H1 (cell line): ENCODE results near the gene ZNF24. TPM values are rescaled to one million over a fixed set of nuclear protein-coding genes. Genes with fewer than 3 reads are reported as not detected.

Source experiments
- CTCF ChIA-PET: fragments of 300-600 bp; sonication (Branson Sonifier 250); formaldehyde crosslinking; loops from one replicate; lab custom pipeline; 2021; ENCODE audit not compliant: partially characterized antibody; lab: Charles Lee
- POLR2A ChIA-PET: fragments of 300-600 bp; sonication (Branson Sonifier 250); formaldehyde crosslinking; loops from one replicate; lab custom pipeline; 2021; ENCODE audit warnings: inconsistent platforms; ENCODE audit not compliant: partially characterized antibody; lab: Charles Lee
- DNase-seq, 2 experiments: peaks; one replicate each; pipeline versions ENCODE4 v3.0.0 to v3.0.0-alpha.2; 2010 to 2022; ENCODE audit warnings: low spot score in 2 of 2, low read depth in 1 of 2, mixed read lengths in 1 of 2
- FAIRE-seq: peaks from 2 replicates; lab custom pipeline; 2011; peaks lifted over from hg19 to GRCh38; lab: Jason Lieb, UNC
- H2AFZ ChIP-seq: 2 replicates; pipeline ENCODE4 v1.8.1; 2012; ENCODE audit warnings: low read length, inconsistent platforms
- H2AK5ac ChIP-seq: 2 replicates; pipeline ENCODE4 v1.6.1; 2013; ENCODE audit warnings: low read depth, low read length
- H2BK120ac ChIP-seq: replicated peaks from 2 replicates; pipeline ENCODE3; 2013; ENCODE audit warnings: low read depth, low read length, inconsistent platforms
- H2BK12ac ChIP-seq: 2 replicates; pipeline ENCODE4 v1.6.1; 2013; ENCODE audit warnings: low read depth, low read length
- H2BK15ac ChIP-seq: 2 replicates; pipeline ENCODE4 v1.6.1; 2013; ENCODE audit warnings: low read length
- H2BK20ac ChIP-seq: 2 replicates; pipeline ENCODE4 v1.6.1; 2013; ENCODE audit warnings: low read length
- H2BK5ac ChIP-seq: 2 replicates; pipeline ENCODE4 v1.6.1; 2013; ENCODE audit warnings: low read depth, low read length
- H3K14ac ChIP-seq: 2 replicates; pipeline ENCODE4 v1.6.1; 2013; ENCODE audit warnings: inconsistent platforms; ENCODE audit not compliant: insufficient read length
- H3K18ac ChIP-seq: 2 replicates; pipeline ENCODE4 v1.6.1; 2013; ENCODE audit warnings: low read length; ENCODE audit errors: extremely low read depth
- H3K23ac ChIP-seq: 2 replicates; pipeline ENCODE4 v1.6.1; 2013; ENCODE audit warnings: inconsistent platforms; ENCODE audit not compliant: insufficient read length
- H3K23me2 ChIP-seq: 2 replicates; pipeline ENCODE4 v1.6.1; 2013; ENCODE audit warnings: low read depth, low read length
- H3K27ac ChIP-seq: 2 replicates; pipeline ENCODE4 v1.6.1; 2011; ENCODE audit warnings: low read depth, low read length, inconsistent platforms
- H3K27me3 ChIP-seq, 4 experiments: replicated peaks in 1 of 4; 1 replicate in 1 of 4; 2 replicates in 3 of 4; pipeline versions ENCODE4 v1.6.1 to v1.8.1; 2011 to 2013; ENCODE audit warnings: low read length in 3 of 4, mild to moderate bottlenecking in 3 of 4, inconsistent platforms in 2 of 4, mixed read lengths in 2 of 4, moderate library complexity in 1 of 4; ENCODE audit not compliant: control insufficient read depth in 3 of 4, insufficient read depth in 3 of 4; ENCODE audit errors: extremely low read depth in 1 of 4
- H3K36me3 ChIP-seq, 4 experiments: 2 replicates each; pipeline versions ENCODE4 v1.6.1 to v1.8.1; 2011 to 2013; ENCODE audit warnings: mild to moderate bottlenecking in 4 of 4, low read length in 3 of 4, moderate library complexity in 2 of 4, control low read depth in 1 of 4, inconsistent platforms in 1 of 4; ENCODE audit not compliant: insufficient read depth in 4 of 4, control insufficient read depth in 2 of 4
- H3K4ac ChIP-seq: replicated peaks from 2 replicates; pipeline ENCODE3; 2013; ENCODE audit warnings: low read length, low read depth, mixed read lengths, inconsistent platforms; ENCODE audit not compliant: insufficient read length
- H3K4me1 ChIP-seq, 4 experiments: replicated peaks in 1 of 4; 1 replicate in 1 of 4; 2 replicates in 3 of 4; pipeline versions ENCODE4 v1.6.1 to v1.8.1; 2011 to 2013; ENCODE audit warnings: low read length in 3 of 4, inconsistent platforms in 2 of 4, mixed read lengths in 1 of 4; ENCODE audit not compliant: insufficient read depth in 4 of 4, control insufficient read depth in 3 of 4
- H3K4me2 ChIP-seq, 2 experiments: 2 replicates each; pipeline versions ENCODE4 v1.6.1 to v1.8.1; 2011 to 2013; ENCODE audit warnings: low read depth in 2 of 2, low read length in 2 of 2, control low read depth in 1 of 2, inconsistent platforms in 1 of 2, mild to moderate bottlenecking in 1 of 2; ENCODE audit not compliant: insufficient read depth in 1 of 2
- H3K4me3 ChIP-seq, 4 experiments: fragments of 200-600, 300-600 bp in 1 of 4; sonication (generic), shearing (Covaris generic), sonication (Bioruptor Twin) in 1 of 4; 2 replicates each; pipeline versions ENCODE4 v1.5.1 to v1.8.1; 2011 to 2016; ENCODE audit warnings: low read length in 4 of 4, low read depth in 3 of 4, control low read depth in 2 of 4, inconsistent platforms in 2 of 4, mild to moderate bottlenecking in 2 of 4, mixed read lengths in 1 of 4, moderate library complexity in 1 of 4; ENCODE audit not compliant: insufficient read depth in 2 of 4; ENCODE audit errors: extremely low read depth in 1 of 4
- H3K56ac ChIP-seq: replicated peaks from 2 replicates; pipeline ENCODE3; 2013; ENCODE audit warnings: low read depth, mild to moderate bottlenecking, mixed read lengths, low read length, inconsistent platforms; ENCODE audit not compliant: insufficient read length
- H3K79me1 ChIP-seq: 2 replicates; pipeline ENCODE4 v1.6.1; 2013; ENCODE audit warnings: low read depth, low read length, control low read depth
- H3K79me2 ChIP-seq, 2 experiments: 2 replicates each; pipeline versions ENCODE4 v1.6.1 to v1.8.1; 2012 to 2013; ENCODE audit warnings: low read length in 2 of 2, mild to moderate bottlenecking in 2 of 2, inconsistent platforms in 1 of 2; ENCODE audit not compliant: insufficient read depth in 2 of 2, control insufficient read depth in 1 of 2
- H3K9ac ChIP-seq, 4 experiments: replicated peaks in 1 of 4; 1 replicate in 1 of 4; 2 replicates in 3 of 4; pipeline versions ENCODE4 v1.6.1 to v1.8.1; 2011 to 2013; ENCODE audit warnings: low read depth in 3 of 4, low read length in 3 of 4, control low read depth in 2 of 4, mild to moderate bottlenecking in 2 of 4, moderate library complexity in 2 of 4, inconsistent platforms in 1 of 4; ENCODE audit errors: extremely low read depth in 1 of 4
- H3K9me3 ChIP-seq, 2 experiments: 2 replicates each; pipeline versions ENCODE4 v1.6.1 to v1.8.1; 2012 to 2013; ENCODE audit warnings: mild to moderate bottlenecking in 2 of 2, moderate library complexity in 2 of 2, control low read depth in 1 of 2, inconsistent platforms in 1 of 2, low read depth in 1 of 2, low read length in 1 of 2, mixed read lengths in 1 of 2; ENCODE audit not compliant: insufficient read depth in 2 of 2
- H4K20me1 ChIP-seq, 2 experiments: replicated peaks in 1 of 2; 2 replicates each; pipeline versions ENCODE3 to v1.8.1; 2011 to 2013; ENCODE audit warnings: inconsistent platforms in 2 of 2, low read length in 2 of 2, mild to moderate bottlenecking in 1 of 2; ENCODE audit not compliant: insufficient read depth in 2 of 2, control insufficient read depth in 1 of 2
- H4K5ac ChIP-seq: 2 replicates; pipeline ENCODE4 v1.6.1; 2013; ENCODE audit warnings: low read length, low read depth, mixed read lengths, inconsistent platforms; ENCODE audit not compliant: insufficient read length
- H4K8ac ChIP-seq: 2 replicates; pipeline ENCODE4 v1.8.0; 2013; ENCODE audit warnings: mild to moderate bottlenecking, moderate library complexity, low read length, inconsistent platforms; ENCODE audit not compliant: insufficient read depth; ENCODE audit errors: extremely low read depth
- H4K91ac ChIP-seq: replicated peaks from 2 replicates; pipeline ENCODE3; 2013; ENCODE audit warnings: low read length, mixed read lengths, inconsistent platforms; ENCODE audit not compliant: insufficient read length
- ATF3 ChIP-seq: IDR thresholded peaks from 2 replicates; pipeline ENCODE4 v1.6.1; 2011; ENCODE audit warnings: low read depth, mild to moderate bottlenecking, low read length; ENCODE audit not compliant: insufficient read depth
- BACH1 ChIP-seq: IDR thresholded peaks from 2 replicates; pipeline ENCODE4 v1.6.1; 2012; ENCODE audit warnings: low read length, improper control_type of control experiment
- CBX5 ChIP-seq: fragments of 300-800, 300-1000 bp; sonication (generic); IDR thresholded peaks from 2 replicates; pipeline ENCODE4 v1.7.1; 2016; ENCODE audit warnings: antibody characterized with exemption, low read length, low read depth
- CBX8 ChIP-seq: fragments of 300-800, 300-1000 bp; sonication (generic); IDR thresholded peaks from 2 replicates; pipeline ENCODE4 v1.7.1; 2016; ENCODE audit warnings: low read depth, low read length, borderline replicate concordance
- CHD1 ChIP-seq: IDR thresholded peaks from 2 replicates; pipeline ENCODE4 v1.6.1; 2012; ENCODE audit warnings: low read depth, low read length, improper control_type of control experiment
- HDAC2 ChIP-seq, 2 experiments: fragments of 300-600 bp in 1 of 2; sonication (generic) in 1 of 2; IDR thresholded peaks; 2 replicates each; pipeline ENCODE4 v1.6.1; 2011 to 2012; ENCODE audit warnings: low read depth in 2 of 2, low read length in 2 of 2, mild to moderate bottlenecking in 2 of 2, moderate library complexity in 2 of 2, borderline replicate concordance in 1 of 2, inconsistent platforms in 1 of 2
- MAFK ChIP-seq: IDR thresholded peaks from 2 replicates; pipeline ENCODE4 v1.6.1; 2012; ENCODE audit warnings: low read depth, mild to moderate bottlenecking, improper control_type of control experiment, low read length
- NRF1 ChIP-seq: IDR thresholded peaks from 2 replicates; pipeline ENCODE4 v1.6.1; 2011; ENCODE audit warnings: mild to moderate bottlenecking, low read depth, low read length, improper control_type of control experiment
- POLR2A ChIP-seq, 2 experiments: IDR thresholded peaks; 1 replicate in 1 of 2; 2 replicates in 1 of 2; pipeline ENCODE4 v1.6.1; 2011; ENCODE audit warnings: low read depth in 2 of 2, low read length in 2 of 2, mild to moderate bottlenecking in 2 of 2; ENCODE audit errors: control extremely low read depth in 1 of 2
- RAD21 ChIP-seq, 2 experiments: IDR thresholded peaks in 1 of 2; conservative IDR thresholded peaks in 1 of 2; 2 replicates each; pipeline ENCODE4 v1.6.1; 2011; ENCODE audit warnings: low read depth in 2 of 2, low read length in 2 of 2, improper control_type of control experiment in 1 of 2, inconsistent platforms in 1 of 2, mild to moderate bottlenecking in 1 of 2, moderate library complexity in 1 of 2
- SP1 ChIP-seq: IDR thresholded peaks from 2 replicates; pipeline ENCODE4 v1.6.1; 2011; ENCODE audit warnings: low read depth, low read length
- SUZ12 ChIP-seq: fragments of 200-600 bp; sonication (generic); IDR thresholded peaks from 2 replicates; pipeline ENCODE4 v1.6.1; 2012; ENCODE audit warnings: mild to moderate bottlenecking, inconsistent platforms, low read length, moderate library complexity, mixed read lengths
- WGBS, 2 experiments: shearing (Covaris generic) in 1 of 2; methylation state at CpG; one replicate each; pipeline versions ENCODE4 v1.1.6 to v1.1.7; 2013 to 2015; ENCODE audit warnings: low lambda C conversion rate in 2 of 2, mixed read lengths in 2 of 2, inconsistent platforms in 1 of 2, low coverage in 1 of 2, missing lambda C conversion rate in 1 of 2; ENCODE audit not compliant: insufficient replicate concordance in 2 of 2, insufficient coverage in 1 of 2, insufficient read length in 1 of 2; ENCODE audit errors: extremely low coverage in 1 of 2, missing lambda C conversion rate in 1 of 2; 5-methylcytosine and 5-hydroxymethylcytosine counted together
- polyA plus RNA-seq, 7 experiments: library from polyadenylated mRNA; depleted of rRNA in 3 of 7; stranded (reverse) in 5 of 7; unstranded in 2 of 7; fragments of >200 nt in 5 of 7; fragments of 200-250 nt in 2 of 7; gene quantifications; 1 replicate in 5 of 7; 2 replicates in 1 of 7; 4 replicates in 1 of 7; pipeline versions ENCODE4 v1.2.1 to v1.2.3, GENCODE V29; 2011 to 2013; ENCODE audit warnings: missing spikeins in 2 of 7, mixed read lengths in 2 of 7
- total RNA-seq: library from RNA; stranded (reverse); fragmentation: NEBNext Ultra II Directional; extraction: Animal tissue kit (Norgen Biotek cat#: 25700); gene quantifications from 2 replicates; pipeline ENCODE4 v1.2.1, GENCODE V29; 2021

ZNF24 gene
- total and polyA plus RNA-seq, 2 of the 8 experiments (the other 6 are each of a cell fraction or from before 2014, with no cell fraction given), result 12.5 to 56.9 TPM

- H4K20me1 ChIP-seq, result no peaks in the 10 kb centered on the region
- ChIA-PET CTCF (interaction anchor here (0.8 kb wide), 1 partner anchor 16 kb away, joined by 3 read pairs; no protein-coding TSS in a partner anchor), POLR2A (no interaction called here)
- TF ChIP-seq CHD1 (no peak), SUZ12 (no peak), RAD21 (IDR thresholded peaks at IDR 0.05 in 1 of 2, conservative IDR thresholded peaks at IDR 0.05 in 1 of 2; ENCODE audit: low read depth in 2 of 2, low read length in 2 of 2) (no peak), BACH1 (no peak), SP1 (no peak), POLR2A (IDR thresholded peaks at IDR 0.05; ENCODE audit: control extremely low read depth in 1 of 2, low read depth in 2 of 2, low read length in 2 of 2) (no peak), NRF1 (no peak), CBX5 (no peak), HDAC2 (IDR thresholded peaks at IDR 0.05; ENCODE audit: borderline replicate concordance in 1 of 2, low read depth in 2 of 2, low read length in 2 of 2) (no peak), CBX8 (no peak), MAFK (no peak), ATF3 (no peak)
Observed at GRCh38 chr18:35371412-35372195, 27.4 kb upstream of the ZNF24 start.

More at GRCh38 chr18:35371412-35372195, 27.4 kb upstream of the ZNF24 start:
- Histone ChIP-seq H3K4me1 (no peaks in the 10 kb centered on the region; a peak in 2 of 7 replicates), H3K9ac (no peak overlapping the region), H3K23me2 (0 out of 2 replicates have a peak, but pooled peaks cover under 1% of the 10 kb centered on the region), H2BK15ac (no peak overlapping the region), H3K4ac (no peak overlapping the region), H3K23ac (no peak overlapping the region), H2BK5ac (no peak overlapping the region), H4K5ac (no peak overlapping the region), H3K4me3 (no peak overlapping the region), H2BK12ac (no peak overlapping the region), H3K79me2 (no peaks in the 10 kb centered on the region), H3K9me3 (no peaks in the 10 kb centered on the region), H3K27ac (no peak overlapping the region), H3K18ac (no peak overlapping the region), H3K14ac (no peak overlapping the region), H3K79me1 (no peaks in the 10 kb centered on the region), H2AK5ac (no peak overlapping the region), H2AFZ (no peak overlapping the region), H3K56ac (no peak overlapping the region), H3K27me3 (no peaks in the 10 kb centered on the region; a peak in 1 of 7 replicates), H4K91ac (no peak overlapping the region), H2BK20ac (no peak overlapping the region), H4K8ac (no peak overlapping the region), H3K4me2 (no peak overlapping the region), H3K36me3 (no peaks in the 10 kb centered on the region), H2BK120ac (no peak overlapping the region)
- FAIRE-seq, result no peak
- WGBS, 2 experiments, result 100% methylated on average over 1 of the region's 1 CpG; no CpG with 5 or more reads in 1 of the 2 experiments
- no peak for DNase-seq
